Choroid plexus epithelial cell (primary cell): ENCODE data around the gene KRT33A.

ENCODE experiments used
- DNase-seq: peaks from one replicate; pipeline ENCODE4 v3.0.0-alpha.2; 2010; ENCODE audit warnings: low read depth
- H3K4me3 ChIP-seq: 2 replicates; pipeline ENCODE4 v1.5.1; 2011; ENCODE audit warnings: low read depth, mild to moderate bottlenecking, control low read depth, low read length, moderate library complexity
- CTCF ChIP-seq: conservative IDR thresholded peaks from 2 replicates; pipeline ENCODE4 v1.5.1; 2011; ENCODE audit warnings: low read depth, mild to moderate bottlenecking, control low read depth, inconsistent platforms, low read length, moderate library complexity

The KRT33A gene

GRCh38 chr17:41308251-41308917 is 42.2 kb downstream of the KRT33A start:
- H3K4me3 ChIP-seq = no peak overlapping the region
- TF ChIP-seq CTCF = no peak

GRCh38 chr17:41307647-41308046 is 43.0 kb downstream of the KRT33A start:
- peak; percentile 55 for DNase-seq
- H3K4me3 ChIP-seq = no peak overlapping the region
- no peak for TF ChIP-seq CTCF

More at GRCh38 chr17:41308251-41308917, 42.2 kb downstream of the KRT33A start:
- no peak for DNase-seq

GRCh38 chr17:41304091-41304490 is 46.5 kb downstream of the KRT33A start:
- no peak for TF ChIP-seq CTCF
- H3K4me3 ChIP-seq = no peak overlapping the region
- no peak for DNase-seq

- no peak for DNase-seq
- TF ChIP-seq CTCF = no peak
- no peak overlapping the region for H3K4me3 ChIP-seq
Observed at GRCh38 chr17:41302981-41303380, 47.6 kb downstream of the KRT33A start.

GRCh38 chr17:41301916-41302901 is 48.4 kb downstream of the KRT33A start, which contains the start of gene KRTAP29-1:
KRTAP29-1 (minus strand) TSS chr17:41302851; CDS start chr17:41302851, 0 bp downstream.
- H3K4me3 ChIP-seq = no peak within 1 kb of the TSS
- TF ChIP-seq CTCF = no peak
- no peak for DNase-seq

- no peak for TF ChIP-seq CTCF
- DNase-seq = no peak
- no peak overlapping the region for H3K4me3 ChIP-seq
Observed at GRCh38 chr17:41301204-41301790, 49.3 kb downstream of the KRT33A start.
